Thyroid gland (tissue), 4 donors: ENCODE results near the gene BGLAP. TPM values are rescaled to one million over a fixed set of nuclear protein-coding genes. Genes with fewer than 3 reads are reported as not detected.

Experiments used
- DNase-seq, 2 donors: peaks; one replicate each; pipeline ENCODE4 v3.0.0-alpha.2; 2019
- H3K27ac ChIP-seq, 3 donors: fragments of 200-600 bp; sonication (generic); 1 replicate in 2 of 3; 2 replicates in 1 of 3; pipeline ENCODE4 v1.5.1; 2016 to 2019; ENCODE audit warnings: mild to moderate bottlenecking in 1 of 3, moderate library complexity in 1 of 3
- H3K27me3 ChIP-seq: fragments of 200-600 bp; sonication (generic); one replicate; pipeline ENCODE4 v1.5.1; 2019
- H3K36me3 ChIP-seq, 2 donors: fragments of 200-600 bp; sonication (generic); one replicate each; pipeline ENCODE4 v1.5.1; 2016 to 2019
- H3K4me1 ChIP-seq, 2 donors: fragments of 200-600 bp; sonication (generic); one replicate each; pipeline ENCODE4 v1.5.1; 2017 to 2019
- H3K4me3 ChIP-seq, 3 donors: fragments of 200-600 bp; sonication (generic); replicated peaks in 1 of 3; 1 replicate in 2 of 3; 2 replicates in 1 of 3; pipeline ENCODE4 v1.5.1; 2016; ENCODE audit warnings: mild to moderate bottlenecking in 1 of 3
- H3K9me3 ChIP-seq: fragments of 200-600 bp; sonication (generic); one replicate; pipeline ENCODE4 v1.5.1; 2017
- CTCF ChIP-seq, 6 experiments: fragments of 200-600 bp in 3 of 6; fragments of 450-650 bp in 3 of 6; sonication (generic) in 3 of 6; IDR thresholded peaks; one replicate each; pipeline ENCODE4 v1.5.1; 2016 to 2019; ENCODE audit warnings: antibody characterized with exemption in 6 of 6, mild to moderate bottlenecking in 2 of 6, inconsistent platforms in 1 of 6, moderate library complexity in 1 of 6
- POLR2A ChIP-seq, 2 donors: fragments of 450-650 bp; IDR thresholded peaks; one replicate each; pipeline ENCODE4 v1.6.1; 2017; ENCODE audit warnings: antibody characterized with exemption in 2 of 2, mild to moderate bottlenecking in 2 of 2, moderate library complexity in 1 of 2
- WGBS, 2 donors: methylation state at CpG; one replicate each; pipeline ENCODE4 v1.1.5; 2017; 5-methylcytosine and 5-hydroxymethylcytosine counted together
- intact Hi-C: fragments of 100-400 bp; cut with DNase I; formaldehyde crosslinking; loops from one replicate; pipeline ENCODE4 v1.15.1; 2023
- total RNA-seq, 4 donors: library from RNA; depleted of rRNA; stranded (reverse); fragments of >200 nt; gene quantifications; one replicate each; pipeline ENCODE4 v1.2.3, GENCODE V29; 2016

Gene BGLAP
- total RNA-seq, 4 donors from 2014 or later, result 1.0 to 4.4 (median 1.3) TPM; not detected in 1

- Histone ChIP-seq H3K4me3 (no peak overlapping the region), H3K9me3 (no peaks in the 10 kb centered on the region), H3K27ac (no peak overlapping the region), H3K27me3 (no peaks in the 10 kb centered on the region), H3K36me3 (peaks cover 41 to 43% of the 10 kb centered on the region in 2 donors), H3K4me1 (peaks cover 5 to 27% of the 10 kb centered on the region in 2 donors)
- no peak for TF ChIP-seq POLR2A (IDR thresholded peaks at IDR 0.05)
- TF ChIP-seq CTCF (IDR thresholded peaks at IDR 0.05), result no peak
- no peak for DNase-seq
- intact Hi-C loops, result no loop called here
- 90 to 93% methylated on average over 4 to 5 of the region's 5 CpGs for WGBS, 2 donors
Measured at GRCh38 chr1:156249593-156249992, 7.6 kb downstream of the BGLAP start.

GRCh38 chr1:156251527-156251926 is 9.5 kb downstream of the BGLAP start:
- TF ChIP-seq CTCF (IDR thresholded peaks at IDR 0.05), result no peak
- TF ChIP-seq POLR2A (IDR thresholded peaks at IDR 0.05), result no peak
- 54% methylated on average over 3 of the region's 3 CpGs for WGBS, 2 donors

GRCh38 chr1:156253634-156254033 is 11.7 kb downstream of the BGLAP start:
- peaks cover 63 to 72% of the 10 kb centered on the region in 2 donors for H3K36me3 ChIP-seq
- WGBS, 2 donors, result 96 to 97% methylated on average over 3 of the region's 3 CpGs
- H3K4me1 ChIP-seq, result no peaks in the 10 kb centered on the region
- H3K27me3 ChIP-seq, result no peaks in the 10 kb centered on the region
- H3K4me3 ChIP-seq, result no peak overlapping the region
- intact Hi-C loops, result no loop called here
- DNase-seq, result no peak
- TF ChIP-seq POLR2A (IDR thresholded peaks at IDR 0.05), result no peak
- no peak for TF ChIP-seq CTCF (IDR thresholded peaks at IDR 0.05)
- no peaks in the 10 kb centered on the region for H3K9me3 ChIP-seq
- no peak overlapping the region for H3K27ac ChIP-seq

More at GRCh38 chr1:156251527-156251926, 9.5 kb downstream of the BGLAP start:
- intact Hi-C loops, result no loop called here
- Histone ChIP-seq H3K9me3 (no peaks in the 10 kb centered on the region), H3K27ac (no peak overlapping the region), H3K4me1 (peaks cover 0 to 16% of the 10 kb centered on the region in 2 donors), H3K36me3 (peaks cover 50 to 54% of the 10 kb centered on the region in 2 donors), H3K4me3 (no peak overlapping the region), H3K27me3 (no peaks in the 10 kb centered on the region)
- DNase-seq, result no peak

GRCh38 chr1:156257711-156258110 is 15.7 kb downstream of the BGLAP start:
- intact Hi-C loops, result no loop called here
- WGBS, 2 donors, result 96 to 97% methylated on average over 2 of the region's 2 CpGs
- no peak for TF ChIP-seq CTCF (IDR thresholded peaks at IDR 0.05)
- no peak for TF ChIP-seq POLR2A (IDR thresholded peaks at IDR 0.05)
- H3K4me3 ChIP-seq, result no peak overlapping the region
- H3K27me3 ChIP-seq, result no peaks in the 10 kb centered on the region
- no peaks in the 10 kb centered on the region for H3K4me1 ChIP-seq
- peaks cover 67 to 83% of the 10 kb centered on the region in 2 donors for H3K36me3 ChIP-seq
- no peaks in the 10 kb centered on the region for H3K9me3 ChIP-seq
- DNase-seq, result no peak
- H3K27ac ChIP-seq, result no peak overlapping the region

- no peak overlapping the region for H3K4me3 ChIP-seq
- no peaks in the 10 kb centered on the region for H3K27me3 ChIP-seq
- intact Hi-C loops, result no loop called here
- H3K4me1 ChIP-seq, result no peaks in the 10 kb centered on the region
- DNase-seq, result no peak
- no peak overlapping the region for H3K27ac ChIP-seq
- no peak for TF ChIP-seq POLR2A (IDR thresholded peaks at IDR 0.05)
- TF ChIP-seq CTCF (IDR thresholded peaks at IDR 0.05), result no peak
- H3K36me3 ChIP-seq, result peaks cover 64 to 80% of the 10 kb centered on the region in 2 donors
- H3K9me3 ChIP-seq, result no peaks in the 10 kb centered on the region
- 99 to 100% methylated on average over 2 to 8 of the region's 8 CpGs for WGBS, 2 donors
Measured at GRCh38 chr1:156258859-156259258, 16.9 kb downstream of the BGLAP start.
